ENCODE data around the gene PRICKLE3. TPM values are rescaled to one million over a fixed set of nuclear protein-coding genes. Genes with fewer than 3 reads are reported as not detected.
A peak's percentile ranks its signal among the peaks of the same experiment; 100 is the strongest.

PRICKLE3 gene
- total and polyA plus RNA-seq, 2 donors from 2014 or later, result 3.4 to 11.6 TPM

GRCh38 chrX:49190821-49191573, 4.8 kb upstream of the PRICKLE3 start:
- FAIRE-seq (peak; percentile 100), DNase-seq (peak; percentile 95 to 98 (median 96))
- no peaks in the 10 kb centered on the region for H3K36me3 ChIP-seq (ENCODE audit: control insufficient read depth in 2 of 3, insufficient read depth in 3 of 3, low read length in 3 of 3)
- TF ChIP-seq, protein P1, sequence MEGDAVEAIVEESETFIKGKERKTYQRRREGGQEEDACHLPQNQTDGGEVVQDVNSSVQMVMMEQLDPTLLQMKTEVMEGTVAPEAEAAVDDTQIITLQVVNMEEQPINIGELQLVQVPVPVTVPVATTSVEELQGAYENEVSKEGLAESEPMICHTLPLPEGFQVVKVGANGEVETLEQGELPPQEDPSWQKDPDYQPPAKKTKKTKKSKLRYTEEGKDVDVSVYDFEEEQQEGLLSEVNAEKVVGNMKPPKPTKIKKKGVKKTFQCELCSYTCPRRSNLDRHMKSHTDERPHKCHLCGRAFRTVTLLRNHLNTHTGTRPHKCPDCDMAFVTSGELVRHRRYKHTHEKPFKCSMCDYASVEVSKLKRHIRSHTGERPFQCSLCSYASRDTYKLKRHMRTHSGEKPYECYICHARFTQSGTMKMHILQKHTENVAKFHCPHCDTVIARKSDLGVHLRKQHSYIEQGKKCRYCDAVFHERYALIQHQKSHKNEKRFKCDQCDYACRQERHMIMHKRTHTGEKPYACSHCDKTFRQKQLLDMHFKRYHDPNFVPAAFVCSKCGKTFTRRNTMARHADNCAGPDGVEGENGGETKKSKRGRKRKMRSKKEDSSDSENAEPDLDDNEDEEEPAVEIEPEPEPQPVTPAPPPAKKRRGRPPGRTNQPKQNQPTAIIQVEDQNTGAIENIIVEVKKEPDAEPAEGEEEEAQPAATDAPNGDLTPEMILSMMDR (IDR thresholded peaks at IDR 0.05; ENCODE audit: borderline replicate concordance, extremely low read depth, insufficient read depth), result no peak
- H3K4me3 ChIP-seq (ENCODE audit: low read length in 3 of 3), result peak overlapping the region; percentile 44 to 65 (median 54)
- intact Hi-C loops (cut with DNase I), result no loop called here
- H3K9ac ChIP-seq (ENCODE audit: low read length in 3 of 3), result peak overlapping the region; percentile 15 to 73 (median 55)
- no peaks in the 10 kb centered on the region for H3K27me3 ChIP-seq (ENCODE audit: control insufficient read depth, insufficient read depth, low read length)
- no peaks in the 10 kb centered on the region for H3K9me3 ChIP-seq (ENCODE audit: control insufficient read depth in 2 of 3, insufficient read depth in 1 of 3, low read length in 3 of 3)
- H3K4me1 ChIP-seq (ENCODE audit: control insufficient read depth in 2 of 3, insufficient read depth in 2 of 3, low read depth in 1 of 3, low read length in 3 of 3), result no peaks in the 10 kb centered on the region
- peak overlapping the region; percentile 67 to 83 for H3K27ac ChIP-seq (ENCODE audit: low read depth in 2 of 2, low read length in 2 of 2)

DNA sequence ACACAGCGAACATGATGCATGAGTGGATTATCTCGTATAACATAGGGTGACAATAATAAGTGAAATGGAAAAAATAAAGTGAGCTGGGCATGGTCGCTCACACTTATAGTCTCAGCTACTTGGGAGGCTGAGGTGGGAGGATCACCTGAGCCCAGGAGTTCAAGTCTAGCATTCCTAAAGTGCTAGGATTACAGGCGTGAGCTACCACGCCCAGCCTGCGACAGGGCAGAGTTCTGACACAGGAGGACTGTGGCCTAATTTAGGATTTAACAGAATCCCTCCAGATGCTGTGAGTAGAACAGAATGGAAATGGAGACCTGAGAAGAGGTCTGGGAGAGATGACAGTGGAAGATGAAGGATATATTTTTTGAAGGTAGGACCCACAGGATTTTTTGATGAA, 3.4 kb upstream of the PRICKLE3 start:
- no peak for DNase-seq
- Histone ChIP-seq H3K9me3 (ENCODE audit: control insufficient read depth in 2 of 3, insufficient read depth in 1 of 3, low read length in 3 of 3) (no peaks in the 10 kb centered on the region), H3K27me3 (ENCODE audit: control insufficient read depth, insufficient read depth, low read length) (no peaks in the 10 kb centered on the region), H3K4me1 (ENCODE audit: control insufficient read depth in 2 of 3, insufficient read depth in 2 of 3, low read depth in 1 of 3, low read length in 3 of 3) (peaks cover 0 to 5% (median 0%) of the 10 kb centered on the region in 3 donors), H3K9ac (ENCODE audit: low read length in 3 of 3) (no peak overlapping the region), H3K36me3 (ENCODE audit: control insufficient read depth in 2 of 3, insufficient read depth in 3 of 3, low read length in 3 of 3) (no peaks in the 10 kb centered on the region), H3K4me3 (ENCODE audit: low read length in 3 of 3) (no peak overlapping the region), H3K27ac (ENCODE audit: low read depth in 2 of 2, low read length in 2 of 2) (no peak overlapping the region)
- TF ChIP-seq, protein P1 (IDR thresholded peaks at IDR 0.05; ENCODE audit: borderline replicate concordance, extremely low read depth, insufficient read depth), result no peak
- intact Hi-C loops (cut with DNase I), result no loop called here
- FAIRE-seq, result no peak

DNA sequence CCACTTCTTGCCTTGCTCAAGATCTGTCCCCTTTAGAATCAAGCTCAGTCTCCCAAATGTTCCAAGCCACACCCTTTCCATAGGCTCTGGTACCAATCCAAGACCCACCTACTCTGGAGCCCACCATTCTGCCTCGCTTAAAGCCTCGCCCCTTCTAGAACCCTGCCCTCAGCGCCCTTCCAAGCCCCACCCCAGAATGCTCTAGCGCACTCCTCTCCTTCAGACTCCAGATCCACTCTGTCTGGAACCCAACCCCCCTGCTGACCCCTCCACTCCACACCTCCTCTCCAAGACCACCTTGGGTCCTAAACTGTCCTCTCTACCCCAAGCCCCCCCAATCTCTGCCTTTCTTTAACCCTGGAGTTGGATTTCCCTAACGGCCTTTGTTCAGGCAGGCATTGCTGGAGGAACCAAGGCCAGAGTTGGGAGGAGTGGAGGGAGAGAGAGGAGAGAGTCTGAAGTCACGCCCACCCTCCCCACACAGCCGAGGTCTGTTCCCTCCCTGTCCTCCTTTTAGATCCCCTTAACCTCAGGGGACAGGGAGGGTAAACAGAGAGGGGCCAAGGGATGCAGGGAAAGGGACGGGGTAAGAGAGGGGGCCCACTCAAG, 2.4 kb upstream of the PRICKLE3 start:
- Histone ChIP-seq H3K9me3 (ENCODE audit: control insufficient read depth in 2 of 3, insufficient read depth in 1 of 3, low read length in 3 of 3) (no peaks in the 10 kb centered on the region), H3K36me3 (ENCODE audit: control insufficient read depth in 2 of 3, insufficient read depth in 3 of 3, low read length in 3 of 3) (no peaks in the 10 kb centered on the region), H3K4me3 (ENCODE audit: low read length in 3 of 3) (no peak overlapping the region), H3K27me3 (ENCODE audit: control insufficient read depth, insufficient read depth, low read length) (no peaks in the 10 kb centered on the region), H3K9ac (ENCODE audit: low read length in 3 of 3) (no peak overlapping the region), H3K27ac (ENCODE audit: low read depth in 2 of 2, low read length in 2 of 2) (no peak overlapping the region), H3K4me1 (ENCODE audit: control insufficient read depth in 2 of 3, insufficient read depth in 2 of 3, low read depth in 1 of 3, low read length in 3 of 3) (peaks cover 0 to 5% (median 0%) of the 10 kb centered on the region in 3 donors)
- FAIRE-seq (no peak), DNase-seq (no peak)
- intact Hi-C loops (cut with DNase I), result no loop called here
- TF ChIP-seq, protein P1 (IDR thresholded peaks at IDR 0.05; ENCODE audit: borderline replicate concordance, extremely low read depth, insufficient read depth), result no peak
